HEK293 (cell line): Measurements from ENCODE around the gene UNC93B1.

ENCODE experiments used
- CTCF ChIA-PET: fragments of 350-600 bp; formaldehyde crosslinking; extraction: SDS; loops from one replicate; lab custom pipeline; 2021; ENCODE audit warnings: antibody characterized with exemption; lab: Yijun Ruan, JAX
- POLR2A ChIA-PET: fragments of 300-600 bp; formaldehyde crosslinking; extraction: SDS; loops from one replicate; lab custom pipeline; 2020; ENCODE audit warnings: antibody characterized with exemption, inconsistent platforms; lab: Yijun Ruan, JAX
- H3K27ac ChIP-seq: fragments of 200-500 bp; sonication (Bioruptor generic); 2 replicates; pipeline ENCODE4 v1.5.1; 2014; ENCODE audit warnings: low read depth, low read length, control low read depth, inconsistent platforms; ENCODE audit errors: extremely low read depth
- H3K36me3 ChIP-seq, 2 experiments: fragments of 200-500 bp in 1 of 2; sonication (Bioruptor generic) in 1 of 2; 1 replicate in 1 of 2; 2 replicates in 1 of 2; pipeline ENCODE4 v1.5.1; 2014 to 2017; ENCODE audit warnings: inconsistent platforms in 2 of 2, low read length in 2 of 2; ENCODE audit not compliant: control insufficient read depth in 2 of 2, insufficient read depth in 1 of 2
- H3K4me1 ChIP-seq: fragments of 200-500 bp; sonication (Bioruptor generic); 2 replicates; pipeline ENCODE4 v1.5.1; 2014; ENCODE audit warnings: mild to moderate bottlenecking, low read length, inconsistent platforms; ENCODE audit not compliant: control insufficient read depth, insufficient read depth
- H3K4me3 ChIP-seq: 2 replicates; pipeline ENCODE4 v1.5.1; 2011; ENCODE audit warnings: low read depth, mild to moderate bottlenecking, control low read depth, low read length, moderate library complexity
- H3K9me3 ChIP-seq: fragments of 200-500 bp; sonication (Bioruptor generic); 2 replicates; pipeline ENCODE4 v1.5.1; 2014; ENCODE audit warnings: low read depth, low read length, inconsistent platforms; ENCODE audit not compliant: control insufficient read depth, insufficient read depth
- KLF16 ChIP-seq: fragments of 450-650 bp; formaldehyde crosslinking; IDR thresholded peaks from 2 replicates; pipeline ENCODE4 v1.5.1; 2017; ENCODE audit warnings: missing biosample characterization, missing genetic modification characterization
- KLF8 ChIP-seq: fragments of 450-650 bp; formaldehyde crosslinking; IDR thresholded peaks from 2 replicates; pipeline ENCODE4 v1.5.1; 2016; ENCODE audit warnings: missing biosample characterization, missing genetic modification characterization
- MEIS1 ChIP-seq: sonication (generic); formaldehyde crosslinking; IDR thresholded peaks from 2 replicates; pipeline ENCODE4 v1.8.1; 2022; ENCODE audit warnings: missing genetic modification reagents, mild to moderate bottlenecking, borderline replicate concordance
- MZF1 ChIP-seq: fragments of 450-650 bp; formaldehyde crosslinking; IDR thresholded peaks from 2 replicates; pipeline ENCODE4 v1.5.1; 2017; ENCODE audit warnings: missing biosample characterization, missing genetic modification characterization, borderline replicate concordance
- ZNF138 ChIP-seq: fragments of 450-650 bp; formaldehyde crosslinking; IDR thresholded peaks from 2 replicates; pipeline ENCODE4 v1.5.1; 2016; ENCODE audit warnings: missing biosample characterization, missing genetic modification characterization, borderline replicate concordance
- ZNF23 ChIP-seq: fragments of 450-650 bp; formaldehyde crosslinking; IDR thresholded peaks from 2 replicates; pipeline ENCODE4 v1.5.1; 2016; ENCODE audit warnings: missing biosample characterization, missing genetic modification characterization, borderline replicate concordance
- ZNF302 ChIP-seq: fragments of 450-650 bp; formaldehyde crosslinking; IDR thresholded peaks from 2 replicates; pipeline ENCODE4 v1.5.1; 2016; ENCODE audit warnings: missing biosample characterization, missing genetic modification characterization, low read depth
- ZNF311 ChIP-seq: fragments of 450-650 bp; formaldehyde crosslinking; IDR thresholded peaks from 2 replicates; pipeline ENCODE4 v1.5.1; 2017; ENCODE audit warnings: missing biosample characterization, missing genetic modification characterization, borderline replicate concordance
- ZNF423 ChIP-seq: fragments of 450-650 bp; formaldehyde crosslinking; IDR thresholded peaks from 2 replicates; pipeline ENCODE4 v1.5.1; 2016; ENCODE audit warnings: missing biosample characterization, missing genetic modification characterization
- ZNF433 ChIP-seq: fragments of 450-650 bp; formaldehyde crosslinking; IDR thresholded peaks from 2 replicates; pipeline ENCODE4 v1.5.1; 2016; ENCODE audit warnings: missing biosample characterization, missing genetic modification characterization, low read depth
- ZNF48 ChIP-seq: fragments of 450-650 bp; formaldehyde crosslinking; IDR thresholded peaks from 2 replicates; pipeline ENCODE4 v1.5.1; 2016; ENCODE audit warnings: missing biosample characterization, missing genetic modification characterization
- ZNF623 ChIP-seq: fragments of 450-650 bp; formaldehyde crosslinking; IDR thresholded peaks from 2 replicates; pipeline ENCODE4 v1.5.1; 2016; ENCODE audit warnings: missing biosample characterization, missing genetic modification characterization
- TF ChIP-seq, protein P1 (sequence below): fragments of 450-650 bp; formaldehyde crosslinking; IDR thresholded peaks from 2 replicates; pipeline ENCODE4 v1.5.1; 2016; ENCODE audit warnings: missing biosample characterization, missing genetic modification characterization, borderline replicate concordance
- TF ChIP-seq, protein P2 (sequence below): fragments of 450-650 bp; formaldehyde crosslinking; IDR thresholded peaks from 2 replicates; pipeline ENCODE4 v1.5.1; 2016; ENCODE audit warnings: missing biosample characterization, missing genetic modification characterization
- TF ChIP-seq, protein P3 (sequence below): fragments of 450-650 bp; formaldehyde crosslinking; IDR thresholded peaks from 2 replicates; pipeline ENCODE4 v1.5.1; 2017; ENCODE audit warnings: missing biosample characterization, mild to moderate bottlenecking, missing genetic modification characterization, moderate library complexity
- TF ChIP-seq, protein P4 (sequence below): IDR thresholded peaks from 2 replicates; pipeline ENCODE4 v1.6.1; 2011; ENCODE audit warnings: mild to moderate bottlenecking, low read depth, low read length, borderline replicate concordance
- TF ChIP-seq, protein P5 (sequence below): fragments of 450-650 bp; formaldehyde crosslinking; IDR thresholded peaks from 2 replicates; pipeline ENCODE4 v1.5.1; 2017; ENCODE audit warnings: missing biosample characterization, missing genetic modification characterization
- TF ChIP-seq, protein P6 (sequence below): fragments of 450-650 bp; formaldehyde crosslinking; IDR thresholded peaks from 2 replicates; pipeline ENCODE4 v1.5.1; 2016; ENCODE audit warnings: missing biosample characterization, missing genetic modification characterization
- TF ChIP-seq, protein P7 (sequence below): fragments of 450-650 bp; formaldehyde crosslinking; IDR thresholded peaks from 2 replicates; pipeline ENCODE4 v1.5.1; 2016; ENCODE audit warnings: missing biosample characterization, missing genetic modification characterization, low read depth

The UNC93B1 gene

DNA sequence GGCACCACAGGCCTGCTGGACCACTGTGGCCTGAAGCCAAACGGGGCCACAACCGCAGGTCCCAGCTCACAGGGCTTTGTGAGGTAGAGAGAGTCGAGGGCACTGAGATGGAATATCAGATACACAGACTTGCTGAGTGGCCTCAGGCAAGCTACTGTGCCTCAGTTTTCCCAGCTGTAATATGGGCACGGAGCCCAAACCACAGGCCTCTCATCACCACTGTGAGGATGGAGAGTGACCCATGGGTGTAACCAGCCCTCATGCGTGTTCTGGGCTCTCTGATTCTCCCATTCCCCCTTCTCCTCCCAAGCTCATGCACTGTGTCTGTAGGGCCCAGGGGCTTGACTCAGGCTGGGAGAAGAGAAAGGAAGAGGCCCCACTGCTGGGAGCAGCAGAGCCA lies 4.2 kb downstream of the UNC93B1 start (continued):
- TF ChIP-seq, protein P1, sequence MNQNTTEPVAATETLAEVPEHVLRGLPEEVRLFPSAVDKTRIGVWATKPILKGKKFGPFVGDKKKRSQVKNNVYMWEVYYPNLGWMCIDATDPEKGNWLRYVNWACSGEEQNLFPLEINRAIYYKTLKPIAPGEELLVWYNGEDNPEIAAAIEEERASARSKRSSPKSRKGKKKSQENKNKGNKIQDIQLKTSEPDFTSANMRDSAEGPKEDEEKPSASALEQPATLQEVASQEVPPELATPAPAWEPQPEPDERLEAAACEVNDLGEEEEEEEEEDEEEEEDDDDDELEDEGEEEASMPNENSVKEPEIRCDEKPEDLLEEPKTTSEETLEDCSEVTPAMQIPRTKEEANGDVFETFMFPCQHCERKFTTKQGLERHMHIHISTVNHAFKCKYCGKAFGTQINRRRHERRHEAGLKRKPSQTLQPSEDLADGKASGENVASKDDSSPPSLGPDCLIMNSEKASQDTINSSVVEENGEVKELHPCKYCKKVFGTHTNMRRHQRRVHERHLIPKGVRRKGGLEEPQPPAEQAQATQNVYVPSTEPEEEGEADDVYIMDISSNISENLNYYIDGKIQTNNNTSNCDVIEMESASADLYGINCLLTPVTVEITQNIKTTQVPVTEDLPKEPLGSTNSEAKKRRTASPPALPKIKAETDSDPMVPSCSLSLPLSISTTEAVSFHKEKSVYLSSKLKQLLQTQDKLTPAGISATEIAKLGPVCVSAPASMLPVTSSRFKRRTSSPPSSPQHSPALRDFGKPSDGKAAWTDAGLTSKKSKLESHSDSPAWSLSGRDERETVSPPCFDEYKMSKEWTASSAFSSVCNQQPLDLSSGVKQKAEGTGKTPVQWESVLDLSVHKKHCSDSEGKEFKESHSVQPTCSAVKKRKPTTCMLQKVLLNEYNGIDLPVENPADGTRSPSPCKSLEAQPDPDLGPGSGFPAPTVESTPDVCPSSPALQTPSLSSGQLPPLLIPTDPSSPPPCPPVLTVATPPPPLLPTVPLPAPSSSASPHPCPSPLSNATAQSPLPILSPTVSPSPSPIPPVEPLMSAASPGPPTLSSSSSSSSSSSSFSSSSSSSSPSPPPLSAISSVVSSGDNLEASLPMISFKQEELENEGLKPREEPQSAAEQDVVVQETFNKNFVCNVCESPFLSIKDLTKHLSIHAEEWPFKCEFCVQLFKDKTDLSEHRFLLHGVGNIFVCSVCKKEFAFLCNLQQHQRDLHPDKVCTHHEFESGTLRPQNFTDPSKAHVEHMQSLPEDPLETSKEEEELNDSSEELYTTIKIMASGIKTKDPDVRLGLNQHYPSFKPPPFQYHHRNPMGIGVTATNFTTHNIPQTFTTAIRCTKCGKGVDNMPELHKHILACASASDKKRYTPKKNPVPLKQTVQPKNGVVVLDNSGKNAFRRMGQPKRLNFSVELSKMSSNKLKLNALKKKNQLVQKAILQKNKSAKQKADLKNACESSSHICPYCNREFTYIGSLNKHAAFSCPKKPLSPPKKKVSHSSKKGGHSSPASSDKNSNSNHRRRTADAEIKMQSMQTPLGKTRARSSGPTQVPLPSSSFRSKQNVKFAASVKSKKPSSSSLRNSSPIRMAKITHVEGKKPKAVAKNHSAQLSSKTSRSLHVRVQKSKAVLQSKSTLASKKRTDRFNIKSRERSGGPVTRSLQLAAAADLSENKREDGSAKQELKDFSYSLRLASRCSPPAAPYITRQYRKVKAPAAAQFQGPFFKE (tag by site-specific recombination): no peak

DNA sequence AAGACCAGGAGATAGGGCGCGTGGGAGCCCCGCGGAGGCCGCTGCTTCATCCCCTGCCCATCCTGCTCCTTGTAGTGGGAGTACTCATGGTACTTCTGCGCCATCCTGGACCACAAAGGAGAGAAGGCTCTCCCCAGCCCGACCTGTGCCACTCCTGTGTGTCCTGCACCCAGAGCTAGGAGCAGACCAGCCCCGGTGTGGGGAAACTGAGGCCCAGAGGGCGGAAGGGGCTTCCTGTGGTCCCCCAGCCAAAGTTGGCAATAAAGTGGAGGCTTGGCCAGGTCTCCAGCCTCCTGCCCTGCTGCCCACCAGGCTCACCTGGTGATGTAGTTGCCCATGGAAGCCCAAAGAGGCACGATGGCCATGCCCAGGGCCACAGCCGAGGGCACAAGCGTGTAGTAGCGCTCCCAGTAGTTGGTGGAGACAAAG lies 4.7 kb downstream of the UNC93B1 start:
- Histone ChIP-seq H3K36me3 (no peaks in the 10 kb centered on the region), H3K27ac (no peak overlapping the region), H3K4me1 (no peaks in the 10 kb centered on the region; the same call in 1 of the 2 replicates), H3K9me3 (no peaks in the 10 kb centered on the region), H3K4me3 (no peak overlapping the region)
- ChIA-PET CTCF (no interaction called here), POLR2A (no interaction called here)
- TF ChIP-seq, protein P2, sequence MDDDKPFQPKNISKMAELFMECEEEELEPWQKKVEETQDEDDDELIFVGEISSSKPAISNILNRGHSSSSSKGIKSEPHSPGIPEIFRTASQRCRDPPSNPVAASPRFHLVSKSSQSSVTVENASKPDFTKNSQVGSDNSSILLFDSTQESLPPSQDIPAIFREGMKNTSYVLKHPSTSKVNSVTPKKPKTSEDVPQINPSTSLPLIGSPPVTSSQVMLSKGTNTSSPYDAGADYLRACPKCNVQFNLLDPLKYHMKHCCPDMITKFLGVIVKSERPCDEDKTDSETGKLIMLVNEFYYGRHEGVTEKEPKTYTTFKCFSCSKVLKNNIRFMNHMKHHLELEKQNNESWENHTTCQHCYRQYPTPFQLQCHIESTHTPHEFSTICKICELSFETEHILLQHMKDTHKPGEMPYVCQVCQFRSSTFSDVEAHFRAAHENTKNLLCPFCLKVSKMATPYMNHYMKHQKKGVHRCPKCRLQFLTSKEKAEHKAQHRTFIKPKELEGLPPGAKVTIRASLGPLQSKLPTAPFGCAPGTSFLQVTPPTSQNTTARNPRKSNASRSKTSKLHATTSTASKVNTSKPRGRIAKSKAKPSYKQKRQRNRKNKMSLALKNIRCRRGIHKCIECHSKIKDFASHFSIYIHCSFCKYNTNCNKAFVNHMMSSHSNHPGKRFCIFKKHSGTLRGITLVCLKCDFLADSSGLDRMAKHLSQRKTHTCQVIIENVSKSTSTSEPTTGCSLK (tag by site-specific recombination): no peak
- TF ChIP-seq ZNF623 (tag by site-specific recombination) (no peak), KLF16 (tag by site-specific recombination) (no peak), ZNF433 (tag by site-specific recombination) (no peak), ZNF23 (no peak), ZNF48 (tag by site-specific recombination) (no peak), MZF1 (tag by site-specific recombination) (no peak), ZNF138 (no peak), ZNF423 (tag by site-specific recombination) (no peak), MEIS1 (CRISPR knock-in tag) (no peak), ZNF302 (tag by site-specific recombination) (no peak), ZNF311 (tag by site-specific recombination) (no peak), KLF8 (tag by site-specific recombination) (no peak)
- TF ChIP-seq, protein P3, sequence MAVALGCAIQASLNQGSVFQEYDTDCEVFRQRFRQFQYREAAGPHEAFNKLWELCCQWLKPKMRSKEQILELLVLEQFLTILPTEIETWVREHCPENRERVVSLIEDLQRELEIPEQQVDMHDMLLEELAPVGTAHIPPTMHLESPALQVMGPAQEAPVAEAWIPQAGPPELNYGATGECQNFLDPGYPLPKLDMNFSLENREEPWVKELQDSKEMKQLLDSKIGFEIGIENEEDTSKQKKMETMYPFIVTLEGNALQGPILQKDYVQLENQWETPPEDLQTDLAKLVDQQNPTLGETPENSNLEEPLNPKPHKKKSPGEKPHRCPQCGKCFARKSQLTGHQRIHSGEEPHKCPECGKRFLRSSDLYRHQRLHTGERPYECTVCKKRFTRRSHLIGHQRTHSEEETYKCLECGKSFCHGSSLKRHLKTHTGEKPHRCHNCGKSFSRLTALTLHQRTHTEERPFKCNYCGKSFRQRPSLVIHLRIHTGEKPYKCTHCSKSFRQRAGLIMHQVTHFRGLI (tag by site-specific recombination): no peak
- TF ChIP-seq, protein P4, sequence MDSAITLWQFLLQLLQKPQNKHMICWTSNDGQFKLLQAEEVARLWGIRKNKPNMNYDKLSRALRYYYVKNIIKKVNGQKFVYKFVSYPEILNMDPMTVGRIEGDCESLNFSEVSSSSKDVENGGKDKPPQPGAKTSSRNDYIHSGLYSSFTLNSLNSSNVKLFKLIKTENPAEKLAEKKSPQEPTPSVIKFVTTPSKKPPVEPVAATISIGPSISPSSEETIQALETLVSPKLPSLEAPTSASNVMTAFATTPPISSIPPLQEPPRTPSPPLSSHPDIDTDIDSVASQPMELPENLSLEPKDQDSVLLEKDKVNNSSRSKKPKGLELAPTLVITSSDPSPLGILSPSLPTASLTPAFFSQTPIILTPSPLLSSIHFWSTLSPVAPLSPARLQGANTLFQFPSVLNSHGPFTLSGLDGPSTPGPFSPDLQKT: no peak
- TF ChIP-seq, protein P5, sequence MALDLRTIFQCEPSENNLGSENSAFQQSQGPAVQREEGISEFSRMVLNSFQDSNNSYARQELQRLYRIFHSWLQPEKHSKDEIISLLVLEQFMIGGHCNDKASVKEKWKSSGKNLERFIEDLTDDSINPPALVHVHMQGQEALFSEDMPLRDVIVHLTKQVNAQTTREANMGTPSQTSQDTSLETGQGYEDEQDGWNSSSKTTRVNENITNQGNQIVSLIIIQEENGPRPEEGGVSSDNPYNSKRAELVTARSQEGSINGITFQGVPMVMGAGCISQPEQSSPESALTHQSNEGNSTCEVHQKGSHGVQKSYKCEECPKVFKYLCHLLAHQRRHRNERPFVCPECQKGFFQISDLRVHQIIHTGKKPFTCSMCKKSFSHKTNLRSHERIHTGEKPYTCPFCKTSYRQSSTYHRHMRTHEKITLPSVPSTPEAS (tag by site-specific recombination): no peak
- TF ChIP-seq, protein P6, sequence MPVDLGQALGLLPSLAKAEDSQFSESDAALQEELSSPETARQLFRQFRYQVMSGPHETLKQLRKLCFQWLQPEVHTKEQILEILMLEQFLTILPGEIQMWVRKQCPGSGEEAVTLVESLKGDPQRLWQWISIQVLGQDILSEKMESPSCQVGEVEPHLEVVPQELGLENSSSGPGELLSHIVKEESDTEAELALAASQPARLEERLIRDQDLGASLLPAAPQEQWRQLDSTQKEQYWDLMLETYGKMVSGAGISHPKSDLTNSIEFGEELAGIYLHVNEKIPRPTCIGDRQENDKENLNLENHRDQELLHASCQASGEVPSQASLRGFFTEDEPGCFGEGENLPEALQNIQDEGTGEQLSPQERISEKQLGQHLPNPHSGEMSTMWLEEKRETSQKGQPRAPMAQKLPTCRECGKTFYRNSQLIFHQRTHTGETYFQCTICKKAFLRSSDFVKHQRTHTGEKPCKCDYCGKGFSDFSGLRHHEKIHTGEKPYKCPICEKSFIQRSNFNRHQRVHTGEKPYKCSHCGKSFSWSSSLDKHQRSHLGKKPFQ (tag by site-specific recombination): no peak
- TF ChIP-seq, protein P7, sequence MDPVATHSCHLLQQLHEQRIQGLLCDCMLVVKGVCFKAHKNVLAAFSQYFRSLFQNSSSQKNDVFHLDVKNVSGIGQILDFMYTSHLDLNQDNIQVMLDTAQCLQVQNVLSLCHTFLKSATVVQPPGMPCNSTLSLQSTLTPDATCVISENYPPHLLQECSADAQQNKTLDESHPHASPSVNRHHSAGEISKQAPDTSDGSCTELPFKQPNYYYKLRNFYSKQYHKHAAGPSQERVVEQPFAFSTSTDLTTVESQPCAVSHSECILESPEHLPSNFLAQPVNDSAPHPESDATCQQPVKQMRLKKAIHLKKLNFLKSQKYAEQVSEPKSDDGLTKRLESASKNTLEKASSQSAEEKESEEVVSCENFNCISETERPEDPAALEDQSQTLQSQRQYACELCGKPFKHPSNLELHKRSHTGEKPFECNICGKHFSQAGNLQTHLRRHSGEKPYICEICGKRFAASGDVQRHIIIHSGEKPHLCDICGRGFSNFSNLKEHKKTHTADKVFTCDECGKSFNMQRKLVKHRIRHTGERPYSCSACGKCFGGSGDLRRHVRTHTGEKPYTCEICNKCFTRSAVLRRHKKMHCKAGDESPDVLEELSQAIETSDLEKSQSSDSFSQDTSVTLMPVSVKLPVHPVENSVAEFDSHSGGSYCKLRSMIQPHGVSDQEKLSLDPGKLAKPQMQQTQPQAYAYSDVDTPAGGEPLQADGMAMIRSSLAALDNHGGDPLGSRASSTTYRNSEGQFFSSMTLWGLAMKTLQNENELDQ (tag by site-specific recombination): no peak
